OCI-LY7 (cell line): ENCODE data around the gene ABI2.

Source experiments
- EZH2phosphoT487 ChIP-seq: fragments of 200-600 bp; sonication (generic); IDR thresholded peaks from 2 replicates; pipeline ENCODE4 v1.6.1; 2018; ENCODE audit warnings: low read depth, borderline replicate concordance, mild to moderate bottlenecking, mixed run types, antibody characterized with exemption, low read length, moderate library complexity, mixed read lengths
- TF ChIP-seq, protein P1 (sequence below): fragments of 200-600 bp; sonication (generic); conservative IDR thresholded peaks from 2 replicates; pipeline ENCODE4 v1.5.1; 2014; ENCODE audit warnings: mild to moderate bottlenecking, antibody characterized with exemption, low read length, moderate library complexity, mixed read lengths

GRCh38 chr2:203282101-203282500, 46.1 kb upstream of the ABI2 start:
- TF ChIP-seq, protein P1, sequence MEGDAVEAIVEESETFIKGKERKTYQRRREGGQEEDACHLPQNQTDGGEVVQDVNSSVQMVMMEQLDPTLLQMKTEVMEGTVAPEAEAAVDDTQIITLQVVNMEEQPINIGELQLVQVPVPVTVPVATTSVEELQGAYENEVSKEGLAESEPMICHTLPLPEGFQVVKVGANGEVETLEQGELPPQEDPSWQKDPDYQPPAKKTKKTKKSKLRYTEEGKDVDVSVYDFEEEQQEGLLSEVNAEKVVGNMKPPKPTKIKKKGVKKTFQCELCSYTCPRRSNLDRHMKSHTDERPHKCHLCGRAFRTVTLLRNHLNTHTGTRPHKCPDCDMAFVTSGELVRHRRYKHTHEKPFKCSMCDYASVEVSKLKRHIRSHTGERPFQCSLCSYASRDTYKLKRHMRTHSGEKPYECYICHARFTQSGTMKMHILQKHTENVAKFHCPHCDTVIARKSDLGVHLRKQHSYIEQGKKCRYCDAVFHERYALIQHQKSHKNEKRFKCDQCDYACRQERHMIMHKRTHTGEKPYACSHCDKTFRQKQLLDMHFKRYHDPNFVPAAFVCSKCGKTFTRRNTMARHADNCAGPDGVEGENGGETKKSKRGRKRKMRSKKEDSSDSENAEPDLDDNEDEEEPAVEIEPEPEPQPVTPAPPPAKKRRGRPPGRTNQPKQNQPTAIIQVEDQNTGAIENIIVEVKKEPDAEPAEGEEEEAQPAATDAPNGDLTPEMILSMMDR = no peak
- TF ChIP-seq EZH2phosphoT487 = no peak
